ENCODE measurements around the gene SLC25A51. TPM values are rescaled to one million over a fixed set of nuclear protein-coding genes. Genes with fewer than 3 reads are reported as not detected.

The SLC25A51 gene
- total RNA-seq, 4 donors from 2014 or later: 16.0 to 30.7 (median 22.2) TPM

- no peaks in the 10 kb centered on the region for H3K9me3 ChIP-seq
- H3K27ac ChIP-seq: no peak overlapping the region
- in situ Hi-C loops (cut with MboI; ENCODE audit: low sequenced_read_pairs in 4 of 4) (loop anchor here in 1 of 4 donors (25.0 kb wide), 1 partner anchor 334 kb away; the partner anchor contains the start of genes FBXO10 and TOMM5), intact Hi-C loops (cut with DNase I; ENCODE audit: low total_unique reads) (no loop called here)
- DNase-seq: no peak
- TF ChIP-seq POLR2A (IDR thresholded peaks at IDR 0.05) (no peak), CTCF (IDR thresholded peaks at IDR 0.05 in 4 of 5, conservative IDR thresholded peaks at IDR 0.05 in 1 of 5) (no peak)
- H3K27me3 ChIP-seq: no peaks in the 10 kb centered on the region
- H3K4me1 ChIP-seq: no peaks in the 10 kb centered on the region
- no peak overlapping the region for H3K4me3 ChIP-seq
- H3K36me3 ChIP-seq: peaks cover 0 to 6% of the 10 kb centered on the region in 2 donors
- ATAC-seq: no peak
Measured at GRCh38 chr9:37921168-37921510, 17.2 kb upstream of the SLC25A51 start.

GRCh38 chr9:37920471-37921167 lies 16.7 kb upstream of the SLC25A51 start:
- intact Hi-C loops (cut with DNase I; ENCODE audit: low total_unique reads): no loop called here
- no peaks in the 10 kb centered on the region for H3K9me3 ChIP-seq
- peaks cover 0 to 6% of the 10 kb centered on the region in 2 donors for H3K36me3 ChIP-seq
- no peak for DNase-seq
- H3K4me1 ChIP-seq: no peaks in the 10 kb centered on the region
- TF ChIP-seq CTCF (IDR thresholded peaks at IDR 0.05 in 4 of 5, conservative IDR thresholded peaks at IDR 0.05 in 1 of 5): no peak
- TF ChIP-seq POLR2A (IDR thresholded peaks at IDR 0.05): no peak
- H3K27me3 ChIP-seq: no peaks in the 10 kb centered on the region
- H3K27ac ChIP-seq: no peak overlapping the region
- no peak overlapping the region for H3K4me3 ChIP-seq
- in situ Hi-C loops (cut with MboI; ENCODE audit: low sequenced_read_pairs in 4 of 4): loop anchor here in 1 of 4 donors (25.0 kb wide), 1 partner anchor 333 kb away; the partner anchor contains the start of genes FBXO10 and TOMM5
- ATAC-seq: peak in 1 of 2 donors; percentile 35

- intact Hi-C loops (cut with DNase I; ENCODE audit: low total_unique reads): no loop called here
- H3K4me1 ChIP-seq: no peaks in the 10 kb centered on the region
- DNase-seq: no peak
Measured at GRCh38 chr9:37919956-37920335, 16.0 kb upstream of the SLC25A51 start.

GRCh38 chr9:37919246-37919955 lies 15.5 kb upstream of the SLC25A51 start:
- Histone ChIP-seq H3K27me3 (no peaks in the 10 kb centered on the region), H3K27ac (no peak overlapping the region), H3K4me1 (no peaks in the 10 kb centered on the region), H3K9me3 (no peaks in the 10 kb centered on the region), H3K4me3 (no peak overlapping the region), H3K36me3 (peaks cover 0 to 6% of the 10 kb centered on the region in 2 donors)
- DNase-seq: no peak
- ATAC-seq: no peak
- in situ Hi-C loops (cut with MboI; ENCODE audit: low sequenced_read_pairs in 4 of 4) (loop anchor here (10.0 to 25.0 kb wide), 6 partner anchors 55 to 485 kb away; partner anchors contain the start of genes FBXO10 (in 1 of the 4) and TOMM5 (in 1 of the 4)), intact Hi-C loops (cut with DNase I; ENCODE audit: low total_unique reads) (no loop called here)
- TF ChIP-seq CTCF (IDR thresholded peaks at IDR 0.05 in 4 of 5, conservative IDR thresholded peaks at IDR 0.05 in 1 of 5): no peak
- TF ChIP-seq POLR2A (IDR thresholded peaks at IDR 0.05): no peak

More at GRCh38 chr9:37919956-37920335, 16.0 kb upstream of the SLC25A51 start:
- H3K27me3 ChIP-seq: no peaks in the 10 kb centered on the region
- in situ Hi-C loops (cut with MboI; ENCODE audit: low sequenced_read_pairs in 4 of 4): loop anchor here (10.0 to 25.0 kb wide), 6 partner anchors 55 to 485 kb away; partner anchors contain the start of genes FBXO10 (in 1 of the 4) and TOMM5 (in 1 of the 4)
- ATAC-seq: no peak
- TF ChIP-seq POLR2A (IDR thresholded peaks at IDR 0.05): no peak
- TF ChIP-seq CTCF (IDR thresholded peaks at IDR 0.05 in 4 of 5, conservative IDR thresholded peaks at IDR 0.05 in 1 of 5): no peak
- peaks cover 0 to 6% of the 10 kb centered on the region in 2 donors for H3K36me3 ChIP-seq
- no peak overlapping the region for H3K27ac ChIP-seq
- H3K9me3 ChIP-seq: no peaks in the 10 kb centered on the region
- no peak overlapping the region for H3K4me3 ChIP-seq

Data from gastrocnemius medialis (tissue), 4 donors.